Esophagus squamous epithelium (tissue), 5 donors: ENCODE results near the gene TGM6. TPM values are rescaled to one million over a fixed set of nuclear protein-coding genes. Genes with fewer than 3 reads are reported as not detected.

Experiments used
- DNase-seq: peaks from one replicate; lab custom pipeline; 2025; lab: John Stamatoyannopoulos, UW
- H3K27ac ChIP-seq, 4 donors: fragments of 200-600 bp; sonication (generic); one replicate each; pipeline ENCODE4 v1.5.1; 2016 to 2019; ENCODE audit warnings: mild to moderate bottlenecking in 1 of 4
- H3K27me3 ChIP-seq, 4 donors: fragments of 200-600 bp; sonication (generic); 1 replicate in 3 of 4; 2 replicates in 1 of 4; pipeline versions ENCODE4 v1.5.1 to v1.6.0; 2017 to 2021; ENCODE audit warnings: antibody characterized with exemption in 1 of 4
- H3K36me3 ChIP-seq, 3 donors: fragments of 200-600 bp; sonication (generic); one replicate each; pipeline ENCODE4 v1.5.1; 2016 to 2019
- H3K4me1 ChIP-seq, 3 donors: fragments of 200-600 bp; sonication (generic); one replicate each; pipeline ENCODE4 v1.5.1; 2017 to 2019
- H3K4me3 ChIP-seq, 4 donors: fragments of 200-600 bp; sonication (generic); 1 replicate in 3 of 4; 2 replicates in 1 of 4; pipeline ENCODE4 v1.5.1; 2016 to 2019; ENCODE audit warnings: mild to moderate bottlenecking in 2 of 4, moderate library complexity in 1 of 4
- H3K9me3 ChIP-seq, 3 donors: fragments of 200-600 bp; sonication (generic); one replicate each; pipeline ENCODE4 v1.5.1; 2016 to 2019
- CTCF ChIP-seq, 6 experiments: fragments of 450-650 bp in 4 of 6; fragments of 200-600 bp in 2 of 6; sonication (generic) in 2 of 6; IDR thresholded peaks; one replicate each; pipeline ENCODE4 v1.5.1; 2016 to 2019; ENCODE audit warnings: antibody characterized with exemption in 6 of 6, mild to moderate bottlenecking in 4 of 6, moderate library complexity in 4 of 6
- POLR2A ChIP-seq, 4 donors: fragments of 450-650 bp; IDR thresholded peaks; one replicate each; pipeline ENCODE4 v1.6.1; 2017; ENCODE audit warnings: antibody characterized with exemption in 4 of 4, mild to moderate bottlenecking in 4 of 4, moderate library complexity in 3 of 4
- WGBS, 2 donors: methylation state at CpG; one replicate each; pipeline ENCODE4 v1.1.5; 2018; 5-methylcytosine and 5-hydroxymethylcytosine counted together
- intact Hi-C: fragments of 100-400 bp; cut with DNase I; formaldehyde crosslinking; loops from one replicate; pipeline ENCODE4 v1.15.0; 2022
- total RNA-seq, 4 donors: library from RNA; depleted of rRNA; stranded (reverse); fragments of >200 nt; gene quantifications; one replicate each; pipeline ENCODE4 v1.1.0, GENCODE V29; 2016
- donor health status: DM: yes; HTN: yes; CAD: no.

Gene TGM6
- total RNA-seq, 4 donors from 2014 or later: not detected

- H3K27ac ChIP-seq: no peak overlapping the region
- intact Hi-C loops: no loop called here
- no peak overlapping the region for H3K4me3 ChIP-seq
- no peak for TF ChIP-seq CTCF (IDR thresholded peaks at IDR 0.05)
- TF ChIP-seq POLR2A (IDR thresholded peaks at IDR 0.05): no peak
- H3K9me3 ChIP-seq: peaks cover 0 to 25% (median 0%) of the 10 kb centered on the region in 3 donors
- peaks cover 0 to 4% (median 0%) of the 10 kb centered on the region in 3 donors for H3K4me1 ChIP-seq
- H3K36me3 ChIP-seq: no peaks in the 10 kb centered on the region
- DNase-seq: no peak
- 33 to 48% methylated on average over 5 of the region's 5 CpGs for WGBS, 2 donors
- H3K27me3 ChIP-seq: peaks cover 0 to 34% (median 0%) of the 10 kb centered on the region in 4 donors
Observed at GRCh38 chr20:2386516-2387179, 5.9 kb downstream of the TGM6 start.

- Histone ChIP-seq H3K27me3 (peaks cover 0 to 34% (median 0%) of the 10 kb centered on the region in 4 donors), H3K36me3 (no peaks in the 10 kb centered on the region), H3K4me1 (peaks cover 0 to 4% (median 0%) of the 10 kb centered on the region in 3 donors), H3K9me3 (peaks cover 0 to 25% (median 0%) of the 10 kb centered on the region in 3 donors), H3K4me3 (no peak overlapping the region), H3K27ac (no peak overlapping the region)
- 10 to 30% methylated on average over 2 of the region's 2 CpGs for WGBS, 2 donors
- intact Hi-C loops: no loop called here
- no peak for DNase-seq
- TF ChIP-seq POLR2A (IDR thresholded peaks at IDR 0.05): no peak
- TF ChIP-seq CTCF (IDR thresholded peaks at IDR 0.05): peak in 4 of 6 experiments; percentile 6 to 58 (median 38)
Observed at GRCh38 chr20:2387180-2387577, 6.5 kb downstream of the TGM6 start.

DNA sequence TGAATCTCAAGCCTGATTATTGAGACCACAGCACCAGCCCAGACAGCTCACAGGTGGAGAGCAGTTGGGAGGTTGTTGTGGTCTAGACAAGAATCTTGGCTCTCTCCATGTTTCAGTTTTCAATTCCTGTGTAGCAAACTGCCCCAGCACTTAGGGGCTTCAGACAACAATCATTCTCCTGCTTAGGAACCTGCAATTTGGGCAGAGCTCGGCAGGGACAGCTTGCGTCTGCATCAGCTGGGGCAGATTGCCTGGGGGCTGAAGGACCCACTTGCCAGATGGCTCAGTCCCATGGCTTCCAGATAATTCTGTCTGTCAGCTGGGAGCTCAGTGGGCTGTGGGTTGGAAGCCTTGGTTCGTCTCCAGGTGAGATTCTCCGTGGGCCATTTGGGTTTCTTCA lies 6.9 kb downstream of the TGM6 start:
- Histone ChIP-seq H3K27me3 (peaks cover 0 to 34% (median 0%) of the 10 kb centered on the region in 4 donors), H3K4me3 (no peak overlapping the region), H3K27ac (no peak overlapping the region), H3K36me3 (no peaks in the 10 kb centered on the region), H3K4me1 (peaks cover 0 to 4% (median 0%) of the 10 kb centered on the region in 3 donors), H3K9me3 (peaks cover 0 to 25% (median 0%) of the 10 kb centered on the region in 3 donors)
- no peak for TF ChIP-seq POLR2A (IDR thresholded peaks at IDR 0.05)
- no peak for TF ChIP-seq CTCF (IDR thresholded peaks at IDR 0.05)
- WGBS, 2 donors: 92 to 100% methylated on average over 1 to 4 of the region's 4 CpGs
- intact Hi-C loops: no loop called here
- no peak for DNase-seq

DNA sequence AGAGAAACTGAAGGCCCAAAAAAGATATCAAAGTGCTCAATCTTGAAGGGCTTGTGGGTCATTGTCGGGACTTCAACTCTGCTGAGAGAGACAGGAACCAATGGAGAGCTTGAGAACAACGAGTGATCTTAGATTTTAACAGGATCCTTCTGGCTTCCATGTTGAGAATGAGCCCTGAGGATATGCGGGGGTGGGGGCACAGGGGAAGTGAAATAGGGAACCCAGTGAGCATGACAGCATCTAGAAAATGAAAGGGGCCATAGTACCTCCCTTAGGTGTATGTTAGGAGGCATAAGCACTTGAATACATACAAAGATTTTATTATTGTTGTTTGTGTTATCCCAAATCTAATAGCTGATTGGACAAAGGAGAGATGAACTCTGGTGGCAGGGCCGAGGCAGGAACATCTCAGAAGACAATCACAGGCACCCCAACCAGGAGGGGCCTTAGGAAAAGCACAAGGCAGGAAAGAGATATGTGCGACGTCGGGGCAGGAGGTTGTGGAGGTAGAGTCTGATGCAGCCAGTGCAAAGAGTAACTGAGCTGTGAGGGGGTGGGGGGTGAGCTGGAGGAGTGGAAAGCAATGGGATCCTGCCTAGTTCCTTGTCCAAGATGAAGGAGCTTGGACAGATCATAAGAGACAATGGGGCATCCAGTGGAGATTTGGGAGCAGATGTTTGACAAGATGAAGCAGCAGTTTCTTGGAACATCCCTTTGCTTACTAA lies 10.4 kb downstream of the TGM6 start:
- DNase-seq: no peak
- Histone ChIP-seq H3K4me1 (peaks cover 0 to 4% (median 0%) of the 10 kb centered on the region in 3 donors), H3K27me3 (peaks cover 0 to 20% (median 0%) of the 10 kb centered on the region in 4 donors), H3K9me3 (peaks cover 0 to 25% (median 0%) of the 10 kb centered on the region in 3 donors), H3K36me3 (no peaks in the 10 kb centered on the region), H3K4me3 (no peak overlapping the region), H3K27ac (no peak overlapping the region)
- intact Hi-C loops: no loop called here
- TF ChIP-seq CTCF (IDR thresholded peaks at IDR 0.05) (no peak), POLR2A (IDR thresholded peaks at IDR 0.05) (no peak)
- 62 to 63% methylated on average over 7 of the region's 7 CpGs for WGBS, 2 donors
